Uterus (tissue), 4 donors: Measurements from ENCODE around the gene ESR2. TPM values are rescaled to one million over a fixed set of nuclear protein-coding genes. Genes with fewer than 3 reads are reported as not detected.

Experiments
- DNase-seq, 2 donors: peaks; one replicate each; pipeline ENCODE4 v3.0.0-alpha.2; 2019 to 2020
- H3K27ac ChIP-seq, 2 donors: fragments of 200-600 bp; sonication (generic); 1 replicate in 1 of 2; 2 replicates in 1 of 2; pipeline ENCODE4 v1.5.1; 2016 to 2018
- H3K27me3 ChIP-seq, 2 donors: fragments of 200-600 bp; sonication (generic); one replicate each; pipeline ENCODE4 v1.5.1; 2018 to 2019; ENCODE audit warnings: control low read depth in 1 of 2
- H3K36me3 ChIP-seq, 2 donors: fragments of 200-600 bp; sonication (generic); one replicate each; pipeline ENCODE4 v1.5.1; 2019; ENCODE audit warnings: control low read depth in 1 of 2
- H3K4me1 ChIP-seq, 2 donors: fragments of 200-600 bp; sonication (generic); one replicate each; pipeline ENCODE4 v1.5.1; 2018 to 2019; ENCODE audit warnings: control low read depth in 1 of 2
- H3K4me3 ChIP-seq, 2 donors: fragments of 200-600 bp; sonication (generic); 1 replicate in 1 of 2; 2 replicates in 1 of 2; pipeline ENCODE4 v1.5.1; 2018 to 2019; ENCODE audit warnings: mild to moderate bottlenecking in 1 of 2
- H3K9me3 ChIP-seq, 2 donors: fragments of 200-600 bp; sonication (generic); one replicate each; pipeline ENCODE4 v1.5.1; 2019; ENCODE audit warnings: control low read depth in 1 of 2
- CTCF ChIP-seq, 4 experiments: fragments of 200-600 bp in 2 of 4; fragments of 450-650 bp in 2 of 4; sonication (generic) in 2 of 4; IDR thresholded peaks; one replicate each; pipeline ENCODE4 v1.5.1; 2016 to 2019; ENCODE audit warnings: antibody characterized with exemption in 4 of 4, mild to moderate bottlenecking in 2 of 4, moderate library complexity in 1 of 4
- POLR2A ChIP-seq, 2 donors: fragments of 450-650 bp; IDR thresholded peaks; one replicate each; pipeline ENCODE4 v1.6.1; 2016; ENCODE audit warnings: antibody characterized with exemption in 2 of 2, mild to moderate bottlenecking in 1 of 2, moderate library complexity in 1 of 2
- intact Hi-C: fragments of 100-400 bp; cut with DNase I; formaldehyde crosslinking; loops from one replicate; pipeline ENCODE4 v1.15.1; 2023; ENCODE audit warnings: low total_unique reads
- total RNA-seq, 4 donors: library from RNA; depleted of rRNA in 3 of 4; stranded (reverse); fragments of >200 nt in 3 of 4; gene quantifications; one replicate each; pipeline versions ENCODE4 v1.1.0 to v1.2.4, GENCODE V29; 2014 to 2023
- donor health status: DM: yes; HTN: yes; CAD: no.

ESR2 gene
- total RNA-seq, 4 donors from 2014 or later: 0.41 to 8.2 (median 3.9) TPM

GRCh38 chr14:64266239-64266638 lies 27.9 kb downstream of the ESR2 start:
- Histone ChIP-seq H3K9me3 (no peaks in the 10 kb centered on the region), H3K4me1 (no peaks in the 10 kb centered on the region), H3K4me3 (no peak overlapping the region), H3K27ac (no peak overlapping the region), H3K36me3 (no peaks in the 10 kb centered on the region), H3K27me3 (no peaks in the 10 kb centered on the region)
- TF ChIP-seq POLR2A (IDR thresholded peaks at IDR 0.05): no peak
- TF ChIP-seq CTCF (IDR thresholded peaks at IDR 0.05): no peak
- intact Hi-C loops: no loop called here
- no peak for DNase-seq

GRCh38 chr14:64265222-64265621 lies 28.9 kb downstream of the ESR2 start:
- no peak overlapping the region for H3K27ac ChIP-seq
- DNase-seq: no peak
- no peak for TF ChIP-seq POLR2A (IDR thresholded peaks at IDR 0.05)
- no peak for TF ChIP-seq CTCF (IDR thresholded peaks at IDR 0.05)

GRCh38 chr14:64260418-64260817 lies 33.8 kb downstream of the ESR2 start:
- intact Hi-C loops: no loop called here
- no peaks in the 10 kb centered on the region for H3K27me3 ChIP-seq
- no peaks in the 10 kb centered on the region for H3K36me3 ChIP-seq
- H3K27ac ChIP-seq: no peak overlapping the region
- no peaks in the 10 kb centered on the region for H3K4me1 ChIP-seq
- TF ChIP-seq POLR2A (IDR thresholded peaks at IDR 0.05) (no peak), CTCF (IDR thresholded peaks at IDR 0.05) (no peak)
- H3K9me3 ChIP-seq: no peaks in the 10 kb centered on the region
- DNase-seq: no peak
- H3K4me3 ChIP-seq: no peak overlapping the region

More at GRCh38 chr14:64265222-64265621, 28.9 kb downstream of the ESR2 start:
- no peaks in the 10 kb centered on the region for H3K9me3 ChIP-seq
- no peaks in the 10 kb centered on the region for H3K36me3 ChIP-seq
- no peak overlapping the region for H3K4me3 ChIP-seq
- no peaks in the 10 kb centered on the region for H3K4me1 ChIP-seq
- no peaks in the 10 kb centered on the region for H3K27me3 ChIP-seq
- intact Hi-C loops: no loop called here

DNA sequence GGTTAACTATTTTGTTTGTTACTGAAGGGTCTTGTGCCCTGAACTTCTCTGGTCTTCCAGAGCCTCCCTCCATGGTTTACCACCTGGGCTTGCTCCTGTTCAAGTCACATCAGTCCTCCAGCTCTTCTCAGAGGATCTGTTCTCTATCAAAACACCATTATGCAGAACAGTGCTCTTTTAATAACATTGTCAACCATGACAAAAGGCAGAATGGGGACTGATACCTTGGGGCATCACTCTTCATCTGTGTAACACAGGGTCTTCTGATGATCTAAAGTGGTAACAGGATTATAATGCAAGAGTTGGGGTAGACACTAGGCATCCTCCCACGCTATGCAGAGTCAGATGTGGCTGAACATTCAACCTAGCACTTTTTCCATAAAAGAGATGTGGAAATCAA lies 38.4 kb downstream of the ESR2 start:
- Histone ChIP-seq H3K36me3 (no peaks in the 10 kb centered on the region), H3K27me3 (no peaks in the 10 kb centered on the region), H3K4me1 (no peaks in the 10 kb centered on the region), H3K4me3 (no peak overlapping the region), H3K27ac (no peak overlapping the region), H3K9me3 (no peaks in the 10 kb centered on the region)
- DNase-seq: no peak
- TF ChIP-seq POLR2A (IDR thresholded peaks at IDR 0.05) (no peak), CTCF (IDR thresholded peaks at IDR 0.05) (no peak)
- intact Hi-C loops: no loop called here

DNA sequence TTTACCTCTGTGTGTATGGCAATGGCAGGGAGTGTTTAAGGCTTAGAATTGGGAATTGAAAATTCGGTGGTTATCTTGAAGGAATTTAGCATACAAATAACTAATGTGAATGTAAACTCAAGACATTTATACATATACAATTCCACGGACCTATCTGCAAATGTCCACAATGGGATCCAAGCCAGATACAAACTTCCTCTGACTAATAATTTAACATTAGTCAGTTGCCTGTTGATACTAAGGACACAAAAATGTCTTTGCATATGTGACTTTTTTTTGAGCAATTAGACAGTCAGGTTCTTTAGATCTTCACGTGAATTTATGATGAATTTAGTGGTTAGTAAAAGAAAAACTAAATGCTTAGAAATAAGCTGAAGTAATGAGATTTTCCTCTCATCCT lies 40.5 kb downstream of the ESR2 start:
- H3K4me3 ChIP-seq: no peak overlapping the region
- no peak for DNase-seq
- H3K27ac ChIP-seq: no peak overlapping the region
- no peaks in the 10 kb centered on the region for H3K36me3 ChIP-seq
- no peaks in the 10 kb centered on the region for H3K27me3 ChIP-seq
- no peaks in the 10 kb centered on the region for H3K4me1 ChIP-seq
- TF ChIP-seq POLR2A (IDR thresholded peaks at IDR 0.05): no peak
- no peaks in the 10 kb centered on the region for H3K9me3 ChIP-seq
- intact Hi-C loops: no loop called here

GRCh38 chr14:64249363-64249762 lies 44.8 kb downstream of the ESR2 start:
- no peaks in the 10 kb centered on the region for H3K9me3 ChIP-seq
- H3K4me3 ChIP-seq: no peak overlapping the region
- no peaks in the 10 kb centered on the region for H3K27me3 ChIP-seq
- H3K36me3 ChIP-seq: no peaks in the 10 kb centered on the region
- intact Hi-C loops: no loop called here
- TF ChIP-seq CTCF (IDR thresholded peaks at IDR 0.05) (no peak), POLR2A (IDR thresholded peaks at IDR 0.05) (no peak)
- DNase-seq: no peak
- no peaks in the 10 kb centered on the region for H3K4me1 ChIP-seq
- H3K27ac ChIP-seq: peak overlapping the region in 1 of 2 donors; percentile 39
